Measurements from ENCODE around the gene CD55. TPM values are rescaled to one million over a fixed set of nuclear protein-coding genes. Genes with fewer than 3 reads are reported as not detected.

The CD55 gene
- total and polyA plus RNA-seq, 2 of the 13 experiments (the other 11 are each of a cell fraction or from before 2014, with no cell fraction given), result 6.0 to 56.0 TPM

DNA sequence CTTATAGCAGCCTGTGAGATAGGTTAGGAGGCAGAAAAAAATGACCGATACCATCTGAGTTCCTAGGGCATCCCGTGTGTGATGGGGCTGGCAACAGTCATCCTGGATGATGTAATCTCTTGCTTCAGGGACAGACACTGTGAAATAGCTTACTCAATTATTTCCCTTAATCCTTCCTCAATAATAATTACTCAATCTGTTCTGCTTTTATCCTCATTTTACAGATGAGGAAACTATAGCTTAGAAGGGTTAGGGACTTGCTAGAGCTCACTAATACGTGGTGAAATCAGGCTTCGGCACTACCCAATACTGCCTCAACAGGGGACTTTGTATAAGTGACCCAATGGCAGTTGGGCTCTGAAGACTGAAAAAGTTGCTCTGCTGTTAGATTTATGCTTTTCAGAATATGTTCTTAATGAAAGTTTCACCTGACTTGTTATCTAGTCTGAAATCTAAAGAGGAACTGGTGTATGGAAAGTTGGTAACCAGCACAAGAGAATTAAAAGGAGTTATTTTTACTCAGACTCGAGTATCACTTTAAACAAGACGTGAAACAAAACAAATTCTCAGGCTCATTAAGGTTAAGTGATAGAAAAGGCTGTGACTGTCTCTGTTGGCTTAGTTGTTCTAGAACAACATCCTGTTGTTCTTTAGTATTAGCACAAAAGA is 14.4 kb downstream of the CD55 start:
- TF ChIP-seq MTA1 (CRISPR knock-in tag; IDR thresholded peaks at IDR 0.05; ENCODE audit: borderline replicate concordance), result no peak
- no peak for TF ChIP-seq SAFB2 (CRISPR knock-in tag; IDR thresholded peaks at IDR 0.05; ENCODE audit: borderline replicate concordance, low read depth)
- peak; percentile 47; the same call in 1 of the 2 replicates for TF ChIP-seq ATF7 (IDR thresholded peaks at IDR 0.05)
- no peak for TF ChIP-seq ATF7 (CRISPR knock-in tag; IDR thresholded peaks at IDR 0.05)
- TF ChIP-seq MEIS1 (CRISPR knock-in tag; IDR thresholded peaks at IDR 0.05; ENCODE audit: borderline replicate concordance), result no peak
- no TSS peak for BruUV-seq (replicated peaks)
- Histone ChIP-seq H3K36me3 (replicated peaks in 1 of 2; ENCODE audit: control insufficient read depth in 1 of 2, insufficient read depth in 2 of 2, low read length in 2 of 2) (peaks cover 2 to 8% of the 10 kb centered on the region in 2 experiments; a peak in 2 of 5 replicates), H3K4me1 (ENCODE audit: insufficient read depth, low read length) (peaks cover 11% of the 10 kb centered on the region), H3K79me2 (ENCODE audit: insufficient read depth, low read length) (no peaks in the 10 kb centered on the region), H3K27me3 (ENCODE audit: control insufficient read depth in 1 of 2, insufficient read depth in 2 of 2, low read length in 2 of 2) (no peaks in the 10 kb centered on the region), H3K27ac (ENCODE audit: extremely low read length, insufficient read depth, low read length) (no peak overlapping the region), H3K9ac (ENCODE audit: insufficient read depth, low read depth, low read length) (no peak overlapping the region), H3K9me3 (ENCODE audit: low read length) (peaks cover 11% of the 10 kb centered on the region), H2AFZ (ENCODE audit: low read length) (no peak overlapping the region), H4K20me1 (ENCODE audit: insufficient read depth, low read length) (no peaks in the 10 kb centered on the region), H3K4me2 (ENCODE audit: low read depth, low read length) (no peak overlapping the region), H3K4me3 (replicated peaks in 1 of 3; ENCODE audit: insufficient read depth in 1 of 3, low read depth in 2 of 3, low read length in 3 of 3) (no peak overlapping the region)
- ChIA-PET CTCF (ENCODE audit: low intra/inter-chr PET ratio, low total read pairs) (no interaction called here), POLR2A (interaction anchor here (4.4 kb wide), 1 partner anchor 14 kb away, joined by 25 read pairs; the partner anchor contains the start of gene CD55)
- ATAC-seq, result no peak
- no peak for FAIRE-seq
- intact Hi-C loops (cut with micrococcal nuclease; ENCODE audit: unreplicated experiment), result no loop called here
- no peak for DNase-seq (ENCODE audit: low spot score)
- in situ Hi-C loops (cut with HindIII; ENCODE audit: extremely low pct_ligation_motif_present, low pct_unique_long_range_greater_than_20kb), result no loop called here
- 93% methylated on average over 6 of the region's 6 CpGs for WGBS (ENCODE audit: low lambda C conversion rate)

- H3K27me3 ChIP-seq (ENCODE audit: control insufficient read depth in 1 of 2, insufficient read depth in 2 of 2, low read length in 2 of 2), result no peaks in the 10 kb centered on the region
- intact Hi-C loops (cut with micrococcal nuclease; ENCODE audit: unreplicated experiment), result no loop called here
- WGBS (ENCODE audit: low lambda C conversion rate), result 67% methylated on average over 3 of the region's 3 CpGs
- H3K4me1 ChIP-seq (ENCODE audit: insufficient read depth, low read length), result peaks cover 11% of the 10 kb centered on the region
- DNase-seq (ENCODE audit: low spot score), result peak; percentile 58
- CTCF ChIA-PET (ENCODE audit: low intra/inter-chr PET ratio, low total read pairs), result no interaction called here
- H3K79me2 ChIP-seq (ENCODE audit: insufficient read depth, low read length), result no peaks in the 10 kb centered on the region
- ATAC-seq, result peak; percentile 82
- POLR2A ChIA-PET, result interaction anchor here (4.4 kb wide), 1 partner anchor 15 kb away, joined by 25 read pairs; the partner anchor contains the start of gene CD55
- peaks cover 11% of the 10 kb centered on the region for H3K9me3 ChIP-seq (ENCODE audit: low read length)
- H3K27ac ChIP-seq (ENCODE audit: extremely low read length, insufficient read depth, low read length), result no peak overlapping the region
- in situ Hi-C loops (cut with HindIII; ENCODE audit: extremely low pct_ligation_motif_present, low pct_unique_long_range_greater_than_20kb), result no loop called here
- no TSS peak for BruUV-seq (replicated peaks)
- H3K36me3 ChIP-seq (replicated peaks in 1 of 2; ENCODE audit: control insufficient read depth in 1 of 2, insufficient read depth in 2 of 2, low read length in 2 of 2), result peaks cover 2 to 8% of the 10 kb centered on the region in 2 experiments; a peak in 2 of 5 replicates
- H3K4me2 ChIP-seq (ENCODE audit: low read depth, low read length), result no peak overlapping the region
- H2AFZ ChIP-seq (ENCODE audit: low read length), result no peak overlapping the region
- no peak overlapping the region for H3K4me3 ChIP-seq (replicated peaks in 1 of 3; ENCODE audit: insufficient read depth in 1 of 3, low read depth in 2 of 3, low read length in 3 of 3)
- FAIRE-seq, result no peak
- no peak overlapping the region for H3K9ac ChIP-seq (ENCODE audit: insufficient read depth, low read depth, low read length)
- no peaks in the 10 kb centered on the region for H4K20me1 ChIP-seq (ENCODE audit: insufficient read depth, low read length)
- peak; percentile 32; the same call in 1 of the 2 replicates for TF ChIP-seq HOMEZ (CRISPR knock-in tag; IDR thresholded peaks at IDR 0.05; ENCODE audit: low read depth)
- 0 out of 2 replicates have a peak, but pooled peaks have one; percentile 4 for TF ChIP-seq SRF (IDR thresholded peaks at IDR 0.05; ENCODE audit: low read depth, low read length)
- TF ChIP-seq RFX3 (CRISPR knock-in tag; IDR thresholded peaks at IDR 0.05), result peak; percentile 57
- 0 out of 4 replicates have a peak, but pooled peaks of 1 of the 2 experiments have one; percentile 21 for TF ChIP-seq EP300 (IDR thresholded peaks at IDR 0.05; ENCODE audit: low read depth in 2 of 2, low read length in 2 of 2)
- TF ChIP-seq EP300 (CRISPR knock-in tag; IDR thresholded peaks at IDR 0.05; ENCODE audit: borderline replicate concordance), result no peak
- TF ChIP-seq, protein P1, sequence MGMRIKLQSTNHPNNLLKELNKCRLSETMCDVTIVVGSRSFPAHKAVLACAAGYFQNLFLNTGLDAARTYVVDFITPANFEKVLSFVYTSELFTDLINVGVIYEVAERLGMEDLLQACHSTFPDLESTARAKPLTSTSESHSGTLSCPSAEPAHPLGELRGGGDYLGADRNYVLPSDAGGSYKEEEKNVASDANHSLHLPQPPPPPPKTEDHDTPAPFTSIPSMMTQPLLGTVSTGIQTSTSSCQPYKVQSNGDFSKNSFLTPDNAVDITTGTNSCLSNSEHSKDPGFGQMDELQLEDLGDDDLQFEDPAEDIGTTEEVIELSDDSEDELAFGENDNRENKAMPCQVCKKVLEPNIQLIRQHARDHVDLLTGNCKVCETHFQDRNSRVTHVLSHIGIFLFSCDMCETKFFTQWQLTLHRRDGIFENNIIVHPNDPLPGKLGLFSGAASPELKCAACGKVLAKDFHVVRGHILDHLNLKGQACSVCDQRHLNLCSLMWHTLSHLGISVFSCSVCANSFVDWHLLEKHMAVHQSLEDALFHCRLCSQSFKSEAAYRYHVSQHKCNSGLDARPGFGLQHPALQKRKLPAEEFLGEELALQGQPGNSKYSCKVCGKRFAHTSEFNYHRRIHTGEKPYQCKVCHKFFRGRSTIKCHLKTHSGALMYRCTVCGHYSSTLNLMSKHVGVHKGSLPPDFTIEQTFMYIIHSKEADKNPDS (CRISPR knock-in tag; IDR thresholded peaks at IDR 0.05), result no peak
- TF ChIP-seq SAP130 (CRISPR knock-in tag; IDR thresholded peaks at IDR 0.05; ENCODE audit: low read depth), result 0 out of 2 replicates have a peak, but pooled peaks have one; percentile 13
Measured at GRCh38 chr1:207336559-207337467, 15.3 kb downstream of the CD55 start.
